ENCODE measurements around the gene SLC18A2. TPM values are rescaled to one million over a fixed set of nuclear protein-coding genes. Genes with fewer than 3 reads are reported as not detected.

Gene SLC18A2
- total RNA-seq (1 to 10 TPM in 3 of 5 donors, under 1 TPM in 2; 0.18 to 2.9 (median 1.0) TPM), total RNA-seq (0 to 10.8 (median 1.8) reads per million in 29 experiments)
- 0.72 TPM for total RNA-seq (2013)

DNA sequence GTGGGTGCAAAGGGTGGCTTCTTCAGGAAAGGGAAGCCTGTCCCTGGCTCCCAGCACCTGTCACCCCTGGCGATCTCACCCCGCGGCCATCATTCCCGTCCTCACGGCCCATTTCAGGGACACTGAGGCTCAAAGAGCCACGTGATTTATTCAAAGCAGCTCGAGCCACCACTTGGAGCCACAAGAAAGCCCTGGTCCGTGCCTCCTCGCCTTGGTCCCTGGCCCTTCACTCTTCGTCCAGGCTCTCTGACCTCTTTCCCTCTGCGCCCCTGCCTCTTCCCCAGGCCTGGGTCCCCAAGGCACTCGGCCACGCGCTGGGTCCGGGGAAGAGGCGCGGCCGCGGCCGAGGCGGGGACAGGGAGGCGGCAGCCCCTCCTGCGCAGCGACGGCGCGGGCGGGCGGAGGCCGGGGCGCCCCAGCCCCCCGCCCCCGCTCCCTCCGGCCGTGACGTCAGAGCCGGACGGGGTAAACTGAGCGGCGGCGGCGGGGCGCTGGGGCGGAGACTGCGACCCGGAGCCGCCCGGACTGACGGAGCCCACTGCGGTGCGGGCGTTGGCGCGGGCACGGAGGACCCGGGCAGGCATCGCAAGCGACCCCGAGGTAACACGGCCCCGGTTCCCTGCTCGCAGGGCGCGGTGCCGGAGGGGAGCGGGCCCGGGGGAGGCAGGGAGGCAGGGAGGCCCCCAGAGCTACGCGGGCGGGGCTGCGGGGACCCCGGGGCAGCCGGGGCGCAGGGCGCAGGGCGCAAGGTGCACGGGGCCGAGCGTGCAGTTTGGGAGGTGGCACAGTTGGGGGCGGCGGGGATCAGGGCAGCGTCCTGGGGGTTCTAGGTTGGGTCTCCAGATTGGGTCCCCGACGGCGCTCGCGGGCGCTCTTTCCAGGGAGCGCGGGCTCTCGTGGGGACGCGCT lies at the start of gene SLC18A2:
TSS of gene SLC18A2 (plus strand) at position 494 of the 909 bp plus-strand sequence. CDS start 580 bp downstream, outside the sequence.
- Mint-ChIP-seq H3K27ac (peak within 1 kb of the TSS in 1 of 2 donors; percentile 32), H3K4me3 (peak within 1 kb of the TSS; percentile 41 to 74 (median 54)), H3K27me3 (peaks cover 35 to 58% of the 10 kb centered on the region in 2 donors)

GRCh38 chr10:117197189-117197588 lies 43.7 kb upstream of the SLC18A2 start, which contains the start of gene KCNK18:
TSS of gene KCNK18 (plus strand) at chr10:117197489. CDS start at chr10:117197489, 0 bp downstream.
- Mint-ChIP-seq H3K4me3 (no peak within 1 kb of the TSS), H3K27me3 (peaks cover 6 to 15% of the 10 kb centered on the region in 2 donors), H3K9me3 (no peaks in the 10 kb centered on the region), H3K27ac (no peak within 1 kb of the TSS), H3K4me1 (no peaks in the 10 kb centered on the region), H3K36me3 (no peaks in the 10 kb centered on the region)
- H3K36me3 ChIP-seq (ENCODE audit: control insufficient read depth in 2 of 2, extremely low read depth in 1 of 2, insufficient read depth in 1 of 2, low read length in 1 of 2): no peaks in the 10 kb centered on the region
- DNase-seq (no peak), ATAC-seq (replicated peaks in 1 of 4) (no peak)
- H3K27me3 ChIP-seq (replicated peaks in 1 of 2; ENCODE audit: control insufficient read depth in 2 of 2, extremely low read depth in 1 of 2, insufficient read depth in 2 of 2, low read length in 1 of 2): peaks cover 3 to 31% of the 10 kb centered on the region in 2 experiments
- ChIA-PET POLR2A (no interaction called here), CTCF (interaction anchor here (0.6 to 1.4 kb wide), 2 partner anchors 15 to 22 kb away, joined by 3 to 6 read pairs; no protein-coding TSS in a partner anchor)
- WGBS (ENCODE audit: insufficient coverage): 83% methylated on average over 8 of the region's 12 CpGs
- H3K4me3 ChIP-seq (ENCODE audit: control insufficient read depth in 1 of 2, extremely low read depth in 1 of 2, low read length in 1 of 2): no peak within 1 kb of the TSS
- H3K9me3 ChIP-seq: no peaks in the 10 kb centered on the region
- H3K4me1 ChIP-seq (ENCODE audit: control insufficient read depth in 1 of 2, extremely low read depth in 1 of 2, insufficient read depth in 2 of 2, low read length in 2 of 2): no peaks in the 10 kb centered on the region
- H3K27ac ChIP-seq (ENCODE audit: low read length): no peak within 1 kb of the TSS

More for the DNA sequence above, at the start of gene SLC18A2:
- CTCF ChIA-PET: interaction anchor here in 1 of 2 donors (0.6 kb wide), 1 partner anchor 27 kb away, joined by 3 read pairs; no protein-coding TSS in a partner anchor
- no peaks in the 10 kb centered on the region for H3K9me3 ChIP-seq
- Mint-ChIP-seq H3K4me1 (peaks cover 4 to 13% (median 5%) of the 10 kb centered on the region in 3 donors), H3K9me3 (peaks cover 0 to 4% (median 0%) of the 10 kb centered on the region in 3 donors), H3K36me3 (no peaks in the 10 kb centered on the region)
- POLR2A ChIA-PET: interaction anchor here in 1 of 2 donors (0.6 kb wide), 1 partner anchor 434 kb away, joined by 3 read pairs; no protein-coding TSS in a partner anchor
- H3K27ac ChIP-seq (ENCODE audit: low read length): no peak within 1 kb of the TSS
- peaks cover 0 to 52% of the 10 kb centered on the region in 2 experiments for H3K27me3 ChIP-seq (replicated peaks in 1 of 2; ENCODE audit: control insufficient read depth in 2 of 2, extremely low read depth in 1 of 2, insufficient read depth in 2 of 2, low read length in 1 of 2)
- no peak for DNase-seq
- peak in 1 of 4 experiments; percentile 22 for ATAC-seq (replicated peaks in 1 of 4)
- H3K4me1 ChIP-seq (ENCODE audit: control insufficient read depth in 1 of 2, extremely low read depth in 1 of 2, insufficient read depth in 2 of 2, low read length in 2 of 2): peaks cover 0 to 9% of the 10 kb centered on the region in 2 experiments
- H3K36me3 ChIP-seq (ENCODE audit: control insufficient read depth in 2 of 2, extremely low read depth in 1 of 2, insufficient read depth in 1 of 2, low read length in 1 of 2): no peaks in the 10 kb centered on the region
- H3K4me3 ChIP-seq (ENCODE audit: control insufficient read depth in 1 of 2, extremely low read depth in 1 of 2, low read length in 1 of 2): peak within 1 kb of the TSS in 1 of 2 donors; percentile 41
- WGBS (ENCODE audit: insufficient coverage): 9% methylated on average over 88 of the region's 93 CpGs

GRCh38 chr10:117198088-117198487 lies 42.8 kb upstream of the SLC18A2 start:
- Mint-ChIP-seq H3K4me3 (no peak overlapping the region), H3K27me3 (peaks cover 6 to 15% of the 10 kb centered on the region in 2 donors), H3K36me3 (no peaks in the 10 kb centered on the region), H3K9me3 (no peaks in the 10 kb centered on the region), H3K27ac (no peak overlapping the region), H3K4me1 (no peaks in the 10 kb centered on the region)
- no peak overlapping the region for H3K27ac ChIP-seq (ENCODE audit: low read length)
- H3K36me3 ChIP-seq (ENCODE audit: control insufficient read depth in 2 of 2, extremely low read depth in 1 of 2, insufficient read depth in 1 of 2, low read length in 1 of 2): no peaks in the 10 kb centered on the region
- H3K27me3 ChIP-seq (replicated peaks in 1 of 2; ENCODE audit: control insufficient read depth in 2 of 2, extremely low read depth in 1 of 2, insufficient read depth in 2 of 2, low read length in 1 of 2): peaks cover 3 to 36% of the 10 kb centered on the region in 2 experiments
- H3K4me1 ChIP-seq (ENCODE audit: control insufficient read depth in 1 of 2, extremely low read depth in 1 of 2, insufficient read depth in 2 of 2, low read length in 2 of 2): no peaks in the 10 kb centered on the region
- H3K4me3 ChIP-seq (ENCODE audit: control insufficient read depth in 1 of 2, extremely low read depth in 1 of 2, low read length in 1 of 2): no peak overlapping the region
- H3K9me3 ChIP-seq: no peaks in the 10 kb centered on the region
- no CpG with 5 or more reads among the region's 4 CpGs for WGBS (ENCODE audit: insufficient coverage)
- ChIA-PET POLR2A (no interaction called here), CTCF (interaction anchor here (0.6 kb wide), 2 partner anchors 16 to 19 kb away, joined by 3 to 6 read pairs; no protein-coding TSS in a partner anchor)
- DNase-seq: no peak
- ATAC-seq (replicated peaks in 1 of 4): no peak

- Mint-ChIP-seq H3K4me3 (no peak overlapping the region), H3K4me1 (no peaks in the 10 kb centered on the region), H3K36me3 (no peaks in the 10 kb centered on the region), H3K9me3 (peaks cover 2 to 4% (median 3%) of the 10 kb centered on the region in 3 donors), H3K27me3 (peaks cover 16 to 19% of the 10 kb centered on the region in 2 donors), H3K27ac (no peak overlapping the region)
- ATAC-seq (replicated peaks in 1 of 4) (no peak), DNase-seq (no peak)
- no peaks in the 10 kb centered on the region for H3K9me3 ChIP-seq
- H3K4me1 ChIP-seq (ENCODE audit: control insufficient read depth in 1 of 2, extremely low read depth in 1 of 2, insufficient read depth in 2 of 2, low read length in 2 of 2): no peaks in the 10 kb centered on the region
- WGBS (ENCODE audit: insufficient coverage): 41% methylated on average over 4 of the region's 4 CpGs
- no peak overlapping the region for H3K27ac ChIP-seq (ENCODE audit: low read length)
- H3K27me3 ChIP-seq (replicated peaks in 1 of 2; ENCODE audit: control insufficient read depth in 2 of 2, extremely low read depth in 1 of 2, insufficient read depth in 2 of 2, low read length in 1 of 2): peaks cover 0 to 44% of the 10 kb centered on the region in 2 experiments
- CTCF ChIA-PET: interaction anchor here in 1 of 2 donors (0.6 to 1.3 kb wide), 2 partner anchors 15 to 835 kb away, joined by 3 read pairs; no protein-coding TSS in a partner anchor
- H3K36me3 ChIP-seq (ENCODE audit: control insufficient read depth in 2 of 2, extremely low read depth in 1 of 2, insufficient read depth in 1 of 2, low read length in 1 of 2): no peaks in the 10 kb centered on the region
- no peak overlapping the region for H3K4me3 ChIP-seq (ENCODE audit: control insufficient read depth in 1 of 2, extremely low read depth in 1 of 2, low read length in 1 of 2)
- POLR2A ChIA-PET: no interaction called here
Observed at GRCh38 chr10:117201826-117202225, 39.1 kb upstream of the SLC18A2 start.

GRCh38 chr10:117204316-117204715 lies 36.6 kb upstream of the SLC18A2 start:
- no peak overlapping the region for H3K27ac Mint-ChIP-seq
- Histone ChIP-seq H3K27me3 (replicated peaks in 1 of 2; ENCODE audit: control insufficient read depth in 2 of 2, extremely low read depth in 1 of 2, insufficient read depth in 2 of 2, low read length in 1 of 2) (peaks cover 0 to 45% of the 10 kb centered on the region in 2 experiments), H3K4me3 (ENCODE audit: control insufficient read depth in 1 of 2, extremely low read depth in 1 of 2, low read length in 1 of 2) (no peak overlapping the region), H3K36me3 (ENCODE audit: control insufficient read depth in 2 of 2, extremely low read depth in 1 of 2, insufficient read depth in 1 of 2, low read length in 1 of 2) (no peaks in the 10 kb centered on the region), H3K9me3 (no peaks in the 10 kb centered on the region), H3K4me1 (ENCODE audit: control insufficient read depth in 1 of 2, extremely low read depth in 1 of 2, insufficient read depth in 2 of 2, low read length in 2 of 2) (no peaks in the 10 kb centered on the region), H3K27ac (ENCODE audit: low read length) (no peak overlapping the region)
- H3K36me3 Mint-ChIP-seq: no peaks in the 10 kb centered on the region
- no peaks in the 10 kb centered on the region for H3K4me1 Mint-ChIP-seq
- ChIA-PET POLR2A (no interaction called here), CTCF (no interaction called here)
- peaks cover 19 to 36% of the 10 kb centered on the region in 2 donors for H3K27me3 Mint-ChIP-seq
- WGBS (ENCODE audit: insufficient coverage): 71% methylated on average over 1 of the region's 2 CpGs
- ATAC-seq (replicated peaks in 1 of 4): no peak
- H3K4me3 Mint-ChIP-seq: no peak overlapping the region
- DNase-seq: no peak
- peaks cover 2 to 4% (median 3%) of the 10 kb centered on the region in 3 donors for H3K9me3 Mint-ChIP-seq

- Histone ChIP-seq H3K4me1 (ENCODE audit: control insufficient read depth in 1 of 2, extremely low read depth in 1 of 2, insufficient read depth in 2 of 2, low read length in 2 of 2) (peaks cover 2 to 11% of the 10 kb centered on the region in 2 experiments), H3K4me3 (ENCODE audit: control insufficient read depth in 1 of 2, extremely low read depth in 1 of 2, low read length in 1 of 2) (no peak overlapping the region), H3K36me3 (ENCODE audit: control insufficient read depth in 2 of 2, extremely low read depth in 1 of 2, insufficient read depth in 1 of 2, low read length in 1 of 2) (no peaks in the 10 kb centered on the region), H3K27ac (ENCODE audit: low read length) (no peak overlapping the region), H3K9me3 (peaks cover 4% of the 10 kb centered on the region), H3K27me3 (replicated peaks in 1 of 2; ENCODE audit: control insufficient read depth in 2 of 2, extremely low read depth in 1 of 2, insufficient read depth in 2 of 2, low read length in 1 of 2) (peaks cover 0 to 42% of the 10 kb centered on the region in 2 experiments)
- DNase-seq (no peak), ATAC-seq (replicated peaks in 1 of 4) (no peak)
- no CpG with 5 or more reads among the region's 1 CpG for WGBS (ENCODE audit: insufficient coverage)
- Mint-ChIP-seq H3K27ac (no peak overlapping the region), H3K36me3 (no peaks in the 10 kb centered on the region), H3K4me3 (no peak overlapping the region), H3K4me1 (peaks cover 1 to 8% (median 4%) of the 10 kb centered on the region in 3 donors), H3K27me3 (peaks cover 35 to 43% of the 10 kb centered on the region in 2 donors), H3K9me3 (peaks cover 12 to 18% (median 13%) of the 10 kb centered on the region in 3 donors)
- ChIA-PET CTCF (interaction anchor here in 1 of 2 donors (0.8 kb wide), 1 partner anchor 21 kb away, joined by 3 read pairs; no protein-coding TSS in a partner anchor), POLR2A (no interaction called here)
Observed at GRCh38 chr10:117212176-117212575, 28.7 kb upstream of the SLC18A2 start.
